ENCODE data around the gene ZNF182.
"Not testable (repeated sequence)": the region's sequence is repeated elsewhere in the genome, so short reads cannot be mapped to it uniquely, and the experiment has no call there.

The ZNF182 gene

DNA sequence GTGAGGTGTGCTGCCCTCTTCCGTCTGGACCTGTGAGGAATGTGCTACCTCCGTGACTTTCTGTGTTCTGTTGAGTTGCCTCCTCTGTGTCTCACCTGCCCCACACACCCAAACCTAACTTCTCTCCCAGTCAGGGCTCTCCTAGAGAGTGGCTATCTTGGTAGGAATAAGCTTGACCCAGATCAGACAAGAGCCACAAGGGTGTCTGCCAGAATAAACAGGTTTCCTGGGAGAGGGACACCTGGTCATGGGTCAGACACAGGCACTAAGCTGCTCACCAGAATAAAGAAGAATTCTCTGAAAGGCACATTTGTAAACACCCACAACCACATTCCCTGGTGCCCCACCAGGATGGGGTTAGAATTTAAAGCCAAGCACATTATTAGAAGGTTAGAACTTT, 11.1 kb downstream of the ZNF182 start:
- DNase-seq, result no peak

DNA sequence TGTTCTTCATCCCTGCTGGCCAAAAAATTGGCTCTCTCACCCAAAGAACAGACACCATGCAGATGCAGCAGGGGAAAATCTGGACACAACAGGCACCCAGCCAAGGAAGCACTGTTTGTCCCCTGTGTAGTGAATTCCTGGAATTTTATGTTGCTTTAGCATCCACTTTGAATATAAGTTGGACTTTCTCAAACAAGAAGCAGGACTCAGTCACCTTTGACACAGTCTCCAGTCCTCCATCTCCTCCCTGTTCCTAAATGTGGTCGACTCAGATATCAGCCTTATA, 11.8 kb downstream of the ZNF182 start:
- no peak for DNase-seq

DNA sequence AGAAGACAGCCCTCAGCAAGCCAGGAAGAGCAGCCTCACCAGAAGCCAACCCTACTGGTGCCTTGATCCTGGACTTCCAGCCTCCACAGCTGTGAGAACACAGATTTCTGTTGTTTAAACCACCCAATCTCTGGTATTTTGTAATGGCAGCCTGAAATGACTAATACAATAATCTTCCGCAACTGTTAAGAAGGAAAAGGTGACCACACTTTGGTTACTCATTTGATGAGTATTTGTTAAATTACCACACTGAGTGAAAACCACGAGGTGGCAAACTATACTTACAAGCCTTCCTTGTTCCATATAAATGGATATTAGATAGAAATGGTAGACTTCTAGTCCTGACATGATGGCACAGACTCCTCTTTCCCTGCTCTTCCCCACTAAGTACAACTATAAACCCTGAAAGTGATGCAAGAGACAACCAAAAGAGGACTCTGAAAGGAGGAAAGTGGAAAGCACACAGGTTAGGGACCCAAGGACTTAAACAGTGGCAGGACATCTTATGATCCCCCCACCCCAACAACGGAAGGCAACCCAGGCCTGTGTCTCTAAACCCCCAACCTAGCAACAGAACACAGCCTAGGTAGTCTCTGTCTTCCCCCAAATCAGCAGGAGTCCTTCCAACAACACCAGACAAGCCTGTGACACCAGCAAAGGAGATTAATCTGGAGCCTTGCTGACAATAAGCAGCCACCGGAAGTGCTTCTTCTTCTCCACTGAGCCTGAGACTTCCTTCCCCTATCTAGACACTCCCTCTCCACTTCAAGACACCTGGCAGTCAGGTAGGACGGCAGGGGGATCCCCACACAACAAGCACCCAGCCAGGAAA, 12.3 kb downstream of the ZNF182 start:
- DNase-seq, result no peak

DNA sequence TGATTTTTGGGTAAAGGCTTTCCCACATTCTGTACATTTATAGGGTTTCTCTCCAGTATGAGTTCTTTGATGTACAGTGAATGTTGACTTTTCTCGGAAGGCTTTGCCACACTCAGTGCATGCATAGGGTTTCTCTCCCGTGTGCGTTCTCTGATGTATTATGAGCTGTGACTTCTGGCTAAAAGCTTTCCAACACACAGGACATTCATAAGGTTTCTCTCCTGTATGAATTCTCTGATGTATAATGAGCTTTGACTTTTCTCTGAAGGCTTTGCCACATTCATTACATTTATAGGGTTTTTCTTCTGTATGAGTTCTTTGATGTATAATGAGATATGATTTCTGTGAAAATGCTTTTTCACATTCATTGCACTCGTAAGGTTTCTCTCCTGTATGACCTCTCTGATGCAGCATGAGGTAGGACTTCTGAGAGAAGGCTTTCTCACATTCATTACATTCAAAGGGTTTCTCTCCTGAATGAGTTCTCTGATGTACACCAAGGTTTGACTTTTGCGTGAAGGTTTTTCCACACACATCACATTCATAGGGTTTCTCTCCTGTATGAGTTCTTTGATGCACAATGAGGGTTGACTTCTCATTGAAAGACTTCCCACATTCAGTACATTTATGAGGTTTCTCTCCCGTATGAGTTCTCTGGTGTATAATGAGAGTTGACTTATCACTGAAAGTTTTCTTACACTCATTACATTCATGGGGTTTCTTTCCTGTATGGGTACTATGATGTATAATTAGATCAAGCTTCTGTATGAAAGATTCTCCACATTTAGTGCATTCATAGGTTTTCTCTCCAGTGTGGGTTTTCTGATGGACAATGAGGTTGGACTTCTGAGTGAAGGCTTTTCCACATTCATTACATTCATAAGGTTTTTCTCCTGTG, 27.3 kb downstream of the ZNF182 start:
- DNase-seq, result no peak

DNA sequence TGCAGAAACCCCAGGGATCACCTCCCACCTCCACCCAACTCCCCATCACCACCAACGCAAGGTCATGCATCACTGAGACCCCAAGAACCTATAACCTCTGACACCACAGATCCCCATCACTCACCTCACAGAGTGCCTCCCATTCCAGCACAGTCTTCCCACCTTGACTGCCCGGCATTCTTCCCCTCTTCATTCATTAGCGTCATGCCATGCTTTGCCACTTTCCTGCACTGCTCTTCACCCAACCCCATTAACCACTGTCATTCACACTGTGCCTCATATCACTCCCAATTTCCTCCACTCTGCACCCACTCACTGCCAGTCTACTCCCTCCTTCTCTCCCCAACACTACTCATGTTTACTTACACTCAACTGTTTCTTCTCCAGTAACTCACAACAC, 30.6 kb downstream of the ZNF182 start:
- DNase-seq, result no peak

DNA sequence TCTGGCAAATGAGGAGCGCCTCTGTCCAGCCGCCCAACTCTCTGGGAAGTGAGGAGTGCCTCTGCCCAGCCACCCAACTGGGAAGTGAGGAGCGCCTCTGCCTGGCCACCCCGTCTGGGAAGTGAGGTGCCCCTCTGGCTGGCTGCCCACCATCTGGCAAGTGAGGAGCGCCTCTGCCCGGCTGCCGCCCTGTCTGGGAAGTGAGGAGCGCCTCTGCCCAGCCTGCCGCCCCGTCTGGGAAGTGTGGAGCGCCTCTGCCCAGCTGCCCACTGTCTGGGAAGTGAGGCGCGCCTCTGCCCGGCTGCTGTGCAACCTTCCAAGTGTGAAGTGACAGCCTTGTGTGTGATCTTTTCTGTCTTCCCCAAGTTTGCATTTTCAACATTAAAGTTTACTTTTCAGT, 38.3 kb downstream of the ZNF182 start:
- DNase-seq, result not testable (repeated sequence)

DNA sequence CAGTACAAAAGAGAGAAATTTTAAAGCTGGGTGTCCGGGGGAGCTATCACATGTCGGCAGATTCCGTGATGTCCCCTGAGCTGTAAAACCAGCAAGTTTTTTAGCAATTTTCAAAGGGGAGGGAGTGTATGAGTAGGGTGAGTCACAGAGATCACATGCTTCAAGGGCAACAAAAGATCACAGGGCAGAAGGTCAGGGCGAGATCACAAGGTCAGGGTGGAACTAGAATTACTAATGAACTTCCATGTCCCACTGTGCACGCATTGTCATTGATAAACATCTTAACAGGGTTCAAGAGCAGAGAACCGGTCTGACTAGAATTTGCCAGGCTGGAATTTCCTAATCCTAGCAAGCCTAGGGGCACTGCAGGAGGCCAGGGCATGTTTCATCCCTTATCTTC, 42.0 kb downstream of the ZNF182 start:
- DNase-seq, result not testable (repeated sequence)

DNA sequence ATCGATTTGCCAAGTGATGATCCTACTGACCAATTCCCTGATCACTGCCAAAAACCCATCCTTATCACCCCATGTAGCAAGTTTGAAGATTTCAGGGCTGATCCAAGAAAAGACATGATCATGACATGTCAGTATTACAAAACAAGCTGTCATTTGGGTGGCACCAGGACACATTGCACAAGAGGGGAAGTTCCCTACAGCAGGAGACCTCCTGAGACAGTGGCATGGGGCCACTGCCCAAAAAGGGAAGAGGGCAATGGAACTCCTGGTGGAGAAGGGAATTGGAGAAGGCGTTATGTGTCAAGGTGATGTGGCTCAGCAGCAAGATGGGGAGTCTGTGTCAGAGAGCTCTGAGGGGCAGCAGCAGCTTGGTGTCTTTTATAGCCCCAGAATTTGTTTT, 43.4 kb downstream of the ZNF182 start:
- DNase-seq, result no peak

DNA sequence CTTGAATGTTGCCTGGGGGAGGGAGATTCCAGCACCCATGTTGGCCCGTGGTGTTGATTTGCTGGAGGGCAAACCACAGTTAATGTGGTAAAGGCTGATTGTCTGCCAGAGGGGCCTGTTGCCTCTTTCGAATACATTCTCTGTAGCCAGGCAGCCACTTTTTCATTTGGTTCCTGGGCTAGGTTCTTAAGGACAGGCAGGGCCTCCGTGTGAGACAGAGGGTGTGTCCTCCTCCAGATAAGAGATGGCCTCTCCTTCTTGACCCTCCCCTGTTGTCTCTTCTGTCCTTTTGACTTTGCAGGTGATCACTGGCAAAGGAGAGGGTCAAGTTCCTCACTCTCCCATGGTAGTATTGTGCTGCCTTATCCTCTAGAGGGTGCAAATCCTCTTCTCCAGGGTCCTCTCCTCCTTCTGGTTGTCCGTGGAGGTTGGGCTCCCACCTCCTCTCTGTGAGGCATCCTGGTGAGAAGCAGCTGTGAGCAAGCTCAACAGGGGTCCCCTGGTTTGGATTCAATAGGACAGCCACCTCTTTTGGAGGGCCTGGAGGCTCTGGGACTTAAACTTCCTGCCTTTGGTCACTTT, 44.9 kb downstream of the ZNF182 start:
- DNase-seq, result no peak

DNA sequence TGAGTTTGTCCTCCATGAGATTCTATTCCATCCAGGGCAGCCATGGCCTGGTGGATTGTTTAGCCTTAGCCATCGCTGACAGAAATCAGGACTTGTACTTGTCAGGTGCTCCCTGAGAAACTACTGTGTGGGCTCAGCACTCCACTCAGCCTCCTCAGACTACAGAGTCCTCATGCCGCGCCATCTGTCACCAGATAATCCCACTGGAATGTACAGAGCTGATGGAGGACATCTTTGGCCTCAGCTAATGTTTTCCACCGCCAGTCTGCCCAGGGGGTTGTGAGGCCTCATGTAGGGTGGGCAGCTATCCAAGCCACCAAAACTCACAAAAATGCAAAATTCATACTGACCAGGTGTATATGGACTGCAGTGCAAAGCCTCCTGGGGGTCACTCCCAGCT, 45.6 kb downstream of the ZNF182 start:
- not testable (repeated sequence) for DNase-seq

DNA sequence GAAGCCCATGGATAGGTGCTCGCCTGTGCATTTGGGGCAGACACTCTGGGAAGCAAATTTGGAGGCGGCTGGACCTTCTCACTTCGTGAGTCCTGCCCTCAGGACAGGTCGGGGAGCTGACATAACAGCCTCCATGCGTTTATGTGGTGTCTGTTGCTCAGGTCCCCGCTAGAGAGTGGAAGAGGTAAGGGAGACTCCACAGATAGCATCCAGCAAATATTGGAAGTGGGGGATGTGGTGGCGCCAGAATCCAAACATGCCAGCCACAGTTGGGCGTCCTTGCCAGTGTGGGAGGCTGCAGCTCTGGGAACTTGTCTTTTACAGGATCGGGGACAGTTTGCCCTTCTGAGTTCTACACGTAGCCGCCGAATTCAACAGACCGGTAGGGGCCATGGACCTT, 47.8 kb downstream of the ZNF182 start:
- no peak for DNase-seq

DNA sequence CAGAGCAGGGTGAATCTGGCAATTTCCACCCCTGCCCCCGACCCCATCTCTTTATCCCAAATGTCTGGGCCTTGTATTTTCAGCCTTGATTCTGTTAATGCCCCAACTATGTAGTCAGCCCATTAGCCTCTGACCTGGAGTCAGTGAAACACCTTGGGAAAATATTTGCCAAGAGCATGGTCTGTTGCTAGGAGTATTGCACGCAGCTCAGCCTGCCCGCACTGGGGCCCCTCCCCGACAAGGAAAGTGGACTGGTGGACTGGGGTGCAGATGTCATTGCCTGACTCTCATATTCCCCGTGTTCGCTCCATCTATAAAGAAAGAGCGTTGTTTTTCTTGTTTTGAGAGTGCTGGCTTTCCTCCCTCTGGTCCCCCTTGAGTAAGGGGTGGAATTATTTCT, 48.5 kb downstream of the ZNF182 start:
- not testable (repeated sequence) for DNase-seq

DNA sequence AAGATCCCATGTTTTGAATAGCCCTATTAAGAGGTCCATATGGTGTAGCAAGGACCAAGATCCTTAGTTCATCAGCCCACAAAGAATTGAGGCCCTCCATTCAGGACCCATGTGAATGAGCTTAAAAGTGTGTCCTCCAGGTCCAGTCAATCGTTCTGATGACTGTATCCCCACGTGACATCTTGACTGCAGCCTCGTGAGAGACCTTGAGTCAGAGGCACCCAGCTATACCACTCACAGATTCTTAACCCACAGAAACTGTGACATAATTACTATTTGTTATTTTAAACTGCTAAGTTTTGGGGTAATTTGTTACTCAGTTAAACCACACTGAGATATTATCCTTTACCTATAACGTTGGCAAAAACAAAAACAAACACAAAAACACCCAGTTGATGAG, 62.4 kb downstream of the ZNF182 start:
- no peak for DNase-seq

DNA sequence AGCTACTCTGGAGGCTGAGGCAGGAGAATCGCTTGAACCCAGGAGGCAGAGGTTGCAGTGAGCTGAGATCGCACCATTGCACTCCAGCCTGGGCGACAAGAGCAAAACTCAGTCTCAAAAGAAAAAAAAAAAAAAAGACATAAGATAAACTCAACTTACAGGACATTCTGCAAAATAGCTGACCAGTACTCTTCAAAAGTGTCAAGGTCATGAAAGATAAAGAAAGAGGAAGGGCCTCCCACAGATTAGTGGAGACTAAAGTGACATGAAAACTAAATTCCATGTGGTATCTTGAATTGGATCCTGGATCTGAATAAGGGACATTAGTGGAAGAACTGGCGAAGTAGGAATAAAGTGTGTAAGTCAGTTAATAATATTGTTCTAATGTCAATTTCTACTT, 63.3 kb downstream of the ZNF182 start:
- DNase-seq, result no peak

DNA sequence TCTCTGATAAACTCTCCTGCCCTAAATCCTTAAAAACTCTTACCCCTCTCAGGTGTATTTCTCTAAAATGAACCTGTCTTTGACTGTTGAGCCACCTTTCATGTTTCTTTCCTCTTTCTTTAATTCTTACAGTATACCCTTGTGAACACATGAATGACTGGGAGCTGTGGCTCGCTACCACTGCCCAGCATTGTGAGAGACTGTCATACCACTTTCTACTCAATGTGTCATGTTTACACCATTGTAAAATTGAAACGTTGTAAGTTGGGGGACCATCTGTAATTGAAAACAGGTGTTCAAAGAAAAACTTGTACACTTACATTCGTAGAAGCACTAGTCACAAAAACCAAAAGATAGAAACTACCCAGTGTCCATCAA, 66.9 kb downstream of the ZNF182 start:
- no peak for DNase-seq

DNA sequence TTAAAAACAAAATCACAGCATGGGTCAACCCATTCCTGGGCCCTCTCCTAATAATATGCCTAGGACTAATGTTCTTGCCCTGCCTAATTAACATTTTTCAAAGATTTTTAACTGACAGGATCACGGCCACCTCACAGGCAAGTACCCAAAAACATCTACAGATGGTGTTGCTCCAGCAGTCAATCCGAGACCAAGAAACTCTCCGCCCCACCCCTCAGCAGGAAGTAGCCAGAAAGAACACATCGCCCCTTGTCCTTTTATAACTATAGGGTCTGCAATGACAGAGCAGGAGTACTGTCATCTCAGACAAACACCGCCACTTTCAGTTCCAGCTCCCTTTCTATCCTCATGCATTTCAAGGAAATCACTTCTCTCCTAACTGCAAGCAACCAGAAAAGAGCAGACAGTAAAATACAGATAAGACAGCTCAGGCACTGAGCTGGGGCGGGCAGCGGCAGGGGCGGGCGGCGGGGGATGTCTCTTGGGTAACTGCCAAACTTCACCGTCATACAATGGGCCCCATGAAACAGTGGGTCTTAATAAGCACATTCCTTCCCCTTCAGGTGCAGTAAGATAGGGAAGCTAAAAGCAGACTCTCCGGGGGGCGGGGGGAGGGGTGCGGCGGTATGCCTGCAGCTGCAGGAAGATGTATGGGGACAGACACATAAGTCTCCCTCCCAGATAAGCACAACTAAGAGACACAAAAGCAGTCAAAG, 67.4 kb downstream of the ZNF182 start:
- DNase-seq, result no peak

DNA sequence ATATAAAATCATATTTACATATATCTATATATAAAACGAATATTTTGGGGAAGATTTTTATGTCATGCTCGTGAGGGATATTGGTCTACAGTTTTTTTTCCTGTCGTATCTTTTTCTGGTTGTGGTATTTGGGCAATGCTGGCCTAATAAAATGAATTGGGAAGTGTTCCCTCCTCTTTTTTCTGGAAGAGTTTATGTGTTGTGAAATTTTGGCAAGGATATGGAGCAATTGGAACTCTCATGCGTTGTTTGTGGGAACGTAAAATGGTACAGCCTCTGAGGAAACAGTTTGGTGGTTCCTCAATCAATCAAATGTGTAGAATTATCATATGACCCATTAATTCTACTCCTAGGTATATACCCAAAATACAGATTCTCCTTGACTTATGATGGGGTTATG, 69.8 kb downstream of the ZNF182 start:
- DNase-seq, result no peak

DNA sequence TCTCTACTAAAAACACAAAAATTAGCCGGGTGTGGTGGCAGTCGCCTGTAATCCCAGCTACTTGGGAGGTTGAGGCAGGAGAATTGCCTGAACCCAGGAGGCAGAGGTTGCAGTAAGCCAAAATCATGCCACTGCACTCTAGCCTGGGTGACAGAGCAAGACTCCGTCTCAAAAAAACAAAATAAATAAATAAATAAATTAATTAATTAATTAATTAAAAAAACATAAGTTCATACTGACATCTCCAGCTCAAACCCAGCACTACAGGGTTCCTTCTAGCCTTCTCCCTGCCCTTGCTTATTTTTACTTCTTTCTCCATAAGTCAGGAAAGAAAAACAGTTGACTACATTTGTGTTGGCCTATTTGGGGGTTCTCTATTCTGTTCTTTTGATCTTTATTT, 71.8 kb downstream of the ZNF182 start:
- not testable (repeated sequence) for DNase-seq

DNA sequence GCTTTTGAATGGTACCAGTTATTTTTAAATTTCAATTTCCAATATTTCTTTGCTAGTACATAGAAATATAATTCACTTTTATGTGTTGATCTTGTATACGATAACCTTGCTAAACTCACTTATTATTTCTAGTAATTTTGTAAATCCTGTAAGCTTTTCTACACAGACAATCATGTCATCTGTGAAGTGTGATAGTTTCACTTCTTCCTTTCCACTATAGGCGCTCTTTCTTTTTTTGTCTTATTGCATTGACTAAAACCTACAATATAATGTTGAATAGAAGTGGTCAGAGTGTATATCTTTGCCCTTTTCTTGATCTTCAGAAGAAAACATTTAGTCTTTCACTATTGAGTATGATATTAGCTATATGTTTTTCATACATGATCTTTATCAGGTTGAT, 76.6 kb downstream of the ZNF182 start:
- no peak for DNase-seq

All from activated naive CD4-positive, alpha-beta T cell (primary cell).